HG03025 (cell line): Measurements from ENCODE around the gene GRIK3.
"Not testable (repeated sequence)": the region's sequence is repeated elsewhere in the genome, so short reads cannot be mapped to it uniquely, and the experiment has no call there.

Experiments
- ATAC-seq: cut with Tn5 transposase; IDR thresholded peaks from one replicate; pipeline ENCODE4 v1.9.1; 2021; ENCODE audit warnings: mild to moderate bottlenecking, moderate library complexity; ENCODE audit not compliant: unreplicated experiment, low FRiP score

The GRIK3 gene

DNA sequence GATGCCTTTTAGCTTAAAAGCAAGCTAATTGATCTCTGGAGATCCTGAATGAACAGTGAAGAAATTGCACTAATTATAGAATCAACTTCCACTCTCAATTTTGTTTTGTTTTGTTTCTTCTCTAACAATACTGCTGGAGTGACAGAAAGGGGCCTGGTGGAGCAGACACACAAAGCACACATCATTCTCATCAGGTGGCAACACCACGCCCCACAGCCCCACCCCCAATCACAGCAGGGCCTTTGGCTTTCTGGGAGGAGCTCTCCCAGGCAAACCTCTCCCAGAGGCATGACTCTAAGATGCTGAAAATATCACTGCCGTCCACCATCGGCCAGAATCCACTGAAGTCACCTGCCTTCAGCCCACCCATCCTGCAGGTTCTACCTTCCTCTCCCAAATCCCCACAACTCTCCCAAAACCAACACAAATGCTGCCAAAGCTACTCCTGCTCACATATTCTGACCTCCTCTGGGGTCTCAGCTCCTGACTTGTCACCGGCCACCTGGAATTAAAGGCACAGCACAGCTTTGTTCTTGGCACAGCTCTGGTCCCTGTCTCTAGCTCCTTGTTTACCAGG is 120.7 kb downstream of the GRIK3 start:
- no peak for ATAC-seq

DNA sequence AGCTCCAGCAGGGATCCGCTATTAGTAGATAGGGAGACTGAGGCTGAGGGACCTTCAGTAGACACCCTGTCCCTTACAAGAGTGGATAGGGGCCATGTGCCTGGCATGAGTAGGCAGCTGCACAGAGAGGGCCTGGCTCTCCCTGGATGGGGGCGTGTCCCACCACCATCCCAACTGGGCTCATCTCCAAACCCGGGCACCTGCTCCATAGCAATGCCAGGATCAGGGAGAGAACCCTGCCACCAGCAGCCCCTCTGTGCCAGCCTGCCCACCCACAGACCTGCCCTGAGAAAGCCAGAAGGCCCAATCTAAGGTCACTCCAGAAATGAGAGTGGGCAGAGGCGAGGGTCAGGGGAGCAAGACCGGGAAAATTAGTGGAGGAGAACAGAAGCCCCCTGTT is 121.3 kb downstream of the GRIK3 start:
- no peak for ATAC-seq

DNA sequence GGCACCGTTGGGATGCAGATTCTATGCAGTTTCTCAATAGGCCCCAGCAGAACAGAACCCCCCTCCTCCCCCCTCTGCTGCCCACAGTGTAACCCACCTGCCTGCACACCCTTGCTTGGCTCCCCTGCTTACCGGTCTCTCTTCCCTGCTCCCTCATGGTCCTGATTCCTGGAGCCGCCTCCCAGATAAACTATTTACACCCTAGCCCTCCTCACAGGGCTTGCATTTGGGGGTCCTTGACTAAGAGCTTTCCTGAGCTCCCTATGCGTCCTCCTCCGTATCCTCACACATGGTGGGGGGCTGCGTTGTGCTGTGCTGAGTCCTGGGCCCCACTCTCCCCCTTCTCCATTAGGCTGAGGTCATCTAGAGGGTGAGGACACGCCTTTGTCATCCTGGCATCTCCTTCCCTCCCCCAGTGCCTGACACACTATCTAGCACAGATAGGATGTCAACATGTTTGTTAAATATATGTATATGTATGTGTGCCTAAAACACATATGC is 121.9 kb downstream of the GRIK3 start:
- no peak for ATAC-seq

DNA sequence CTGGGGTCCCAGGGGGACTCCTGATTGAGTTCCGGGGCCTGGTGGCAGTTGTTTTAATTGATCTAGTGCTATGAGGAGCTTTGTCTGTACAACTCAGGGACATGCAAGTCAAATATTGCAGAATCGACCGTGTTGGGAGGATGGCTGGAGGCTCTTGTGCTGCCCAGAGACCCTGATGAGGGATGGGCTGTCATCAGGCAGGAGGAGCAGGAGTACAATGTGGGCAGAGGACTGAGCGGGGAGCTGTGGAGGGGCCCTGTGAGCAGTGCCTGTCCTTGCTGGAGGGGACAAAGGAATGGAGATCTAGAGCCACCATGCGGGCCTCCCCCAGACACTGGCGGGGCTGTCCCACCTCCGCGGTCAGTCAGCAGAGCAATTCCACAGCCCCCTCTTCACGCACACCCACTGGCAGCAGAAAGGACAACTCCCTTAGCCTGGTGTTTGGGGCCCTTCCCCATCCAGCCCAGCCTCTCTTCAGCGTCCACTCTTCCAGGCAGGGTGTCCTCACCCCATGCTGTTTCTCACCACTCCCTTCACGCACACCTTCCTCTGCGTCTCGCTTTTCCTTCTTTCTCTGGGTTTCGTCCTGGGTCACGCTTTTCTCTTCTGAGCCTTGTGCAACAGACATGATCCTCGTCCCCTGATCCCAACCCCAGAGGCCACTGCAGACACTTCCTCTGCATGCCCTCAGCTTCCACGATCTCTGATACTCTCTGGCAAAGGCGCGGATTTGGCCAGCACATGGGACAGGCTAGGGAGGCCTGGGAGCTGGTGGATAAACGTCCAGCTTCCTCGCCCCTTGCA is 122.6 kb downstream of the GRIK3 start:
- ATAC-seq, result no peak

DNA sequence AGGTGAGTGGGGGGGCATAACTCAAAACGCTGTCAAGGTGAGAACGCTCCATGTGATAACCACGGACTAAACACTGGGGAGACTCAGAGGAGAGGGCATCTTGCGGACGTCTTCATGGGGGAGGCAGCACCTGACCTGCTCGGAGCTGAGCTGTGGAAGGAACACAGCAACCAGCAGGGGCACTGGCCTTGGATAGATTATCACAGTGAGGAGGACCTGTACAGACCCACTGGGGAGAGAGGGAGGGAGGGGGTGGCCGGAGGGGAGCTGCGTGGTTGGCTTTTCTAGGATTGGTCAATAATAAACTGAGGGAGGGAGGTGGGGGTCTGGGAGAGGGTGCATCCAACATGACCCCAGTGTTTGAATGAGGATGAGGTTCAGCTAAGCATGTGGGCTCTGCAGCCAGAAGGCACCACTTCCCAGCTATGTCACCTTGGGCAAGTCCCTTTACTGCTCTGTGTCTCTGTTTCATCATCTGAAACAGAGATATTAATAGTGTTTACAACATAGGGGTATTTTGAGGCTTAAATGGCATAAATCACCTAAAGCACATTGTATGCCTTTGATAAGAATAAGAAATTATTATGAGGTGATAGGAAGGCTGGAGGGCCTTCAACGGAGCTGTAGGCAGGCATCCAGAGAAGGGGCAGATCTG is 123.3 kb downstream of the GRIK3 start:
- no peak for ATAC-seq

DNA sequence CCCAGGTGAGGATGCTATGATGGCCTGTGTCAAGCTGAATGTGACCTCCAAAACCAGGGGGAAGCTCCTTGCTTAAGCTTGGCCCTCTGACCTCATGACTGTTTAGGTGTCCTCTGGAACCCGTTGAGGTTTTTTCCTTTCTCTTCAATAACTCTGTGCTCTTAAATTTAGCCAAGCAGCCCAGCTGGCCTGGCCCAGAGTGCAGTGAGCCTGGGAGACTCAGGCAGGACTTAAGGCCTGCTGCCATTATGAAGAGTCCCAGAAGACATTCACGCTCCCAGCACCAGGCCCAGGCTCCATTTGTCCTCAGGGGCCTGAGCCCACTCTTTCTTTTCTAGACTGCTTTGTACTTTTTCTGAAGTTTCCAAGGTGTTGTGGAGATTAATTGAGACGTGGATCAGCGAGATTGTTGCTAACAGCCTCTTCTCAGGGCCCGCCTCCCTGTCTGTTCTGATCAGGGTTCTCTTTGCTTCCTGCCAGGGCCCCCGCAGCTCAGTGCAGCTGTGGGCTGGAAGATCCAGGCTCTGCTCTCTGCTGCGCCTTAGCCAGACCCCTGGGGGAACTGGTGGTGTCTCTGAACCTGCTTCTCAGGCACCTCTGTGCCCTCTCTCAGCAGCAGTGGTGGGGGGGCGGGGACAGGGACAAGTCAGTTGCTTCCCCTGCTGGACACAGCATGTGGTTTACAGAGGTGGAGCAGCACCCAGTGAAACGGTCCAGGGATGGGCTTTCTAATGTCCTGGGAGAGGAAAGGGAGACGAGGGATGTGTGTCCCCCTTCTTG is 124.2 kb downstream of the GRIK3 start:
- ATAC-seq, result no peak

DNA sequence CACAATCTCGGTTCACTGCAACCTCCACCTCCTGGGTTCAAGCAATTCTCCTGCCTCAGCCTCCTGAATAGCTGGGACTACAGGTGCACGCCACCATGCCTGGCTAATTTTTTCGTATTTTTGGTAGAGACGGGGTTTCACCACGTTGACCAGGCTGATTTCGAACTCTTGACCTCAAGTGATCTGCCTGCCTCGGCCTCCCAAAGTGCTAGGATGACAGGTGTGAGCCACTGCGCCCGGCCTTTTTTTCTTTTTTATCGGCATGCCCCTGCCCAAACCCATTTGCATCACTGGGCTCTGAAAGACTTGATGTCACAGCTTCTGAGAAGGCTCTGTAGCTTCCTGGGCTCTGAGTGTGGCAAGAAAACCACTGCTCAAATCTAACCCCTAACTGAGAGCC is 125.0 kb downstream of the GRIK3 start:
- not testable (repeated sequence) for ATAC-seq

DNA sequence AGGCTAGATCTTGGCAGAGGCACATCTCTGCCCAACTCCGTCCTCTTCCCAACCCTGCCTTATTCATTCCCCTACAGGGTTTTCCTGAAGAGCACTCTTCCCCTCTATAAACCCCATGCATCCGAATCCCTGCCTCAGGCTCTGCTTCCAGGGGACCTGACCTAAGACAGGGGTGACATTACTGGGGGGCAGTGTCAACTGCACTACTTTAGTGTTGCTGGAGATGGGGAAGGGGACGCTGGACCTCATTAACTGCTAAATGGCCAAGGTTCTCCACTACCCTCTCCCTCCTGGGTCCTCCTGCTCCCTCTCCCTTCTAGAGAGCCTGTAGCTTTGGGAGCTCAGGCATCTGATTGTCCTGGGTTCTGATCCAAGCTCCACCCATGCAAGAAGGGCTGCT is 126.2 kb downstream of the GRIK3 start:
- ATAC-seq, result no peak

DNA sequence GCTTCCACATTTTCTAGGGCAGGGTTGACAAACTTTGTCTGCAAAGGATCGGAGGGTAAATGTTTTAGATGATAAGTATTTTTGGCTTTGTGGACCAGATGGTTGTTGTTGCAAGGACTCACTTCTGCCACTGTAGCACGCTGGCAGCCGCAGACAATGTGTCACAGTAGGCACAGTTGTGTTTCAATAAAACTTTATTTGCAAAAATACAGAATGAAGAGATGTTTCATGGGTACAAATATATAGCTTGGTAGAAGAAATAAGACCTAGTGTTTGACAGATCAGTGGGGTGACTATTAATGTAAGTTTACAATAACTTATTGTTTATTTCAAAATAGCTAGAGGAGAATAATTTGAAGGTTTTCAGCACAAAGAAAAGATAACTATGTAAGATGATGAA is 127.8 kb downstream of the GRIK3 start:
- ATAC-seq, result no peak

DNA sequence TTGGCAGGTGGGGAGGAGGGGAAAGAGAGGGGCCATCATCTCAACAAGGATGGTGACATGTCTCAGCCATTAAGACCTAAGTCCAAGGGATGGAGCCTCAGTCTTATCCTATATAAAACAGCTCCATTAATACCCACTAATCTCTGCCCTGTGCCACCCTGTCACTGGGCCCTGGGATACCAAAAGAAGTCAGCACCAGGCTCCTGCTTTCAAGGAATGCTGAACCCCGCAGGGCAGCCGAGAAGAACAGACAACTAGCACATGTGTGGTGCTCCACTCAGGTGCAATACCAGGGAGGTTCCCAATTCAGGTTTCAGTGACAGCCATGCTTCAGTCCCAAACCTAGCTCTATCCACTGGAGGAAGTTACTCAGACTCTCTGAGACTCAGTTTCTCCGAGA is 128.4 kb downstream of the GRIK3 start:
- no peak for ATAC-seq

DNA sequence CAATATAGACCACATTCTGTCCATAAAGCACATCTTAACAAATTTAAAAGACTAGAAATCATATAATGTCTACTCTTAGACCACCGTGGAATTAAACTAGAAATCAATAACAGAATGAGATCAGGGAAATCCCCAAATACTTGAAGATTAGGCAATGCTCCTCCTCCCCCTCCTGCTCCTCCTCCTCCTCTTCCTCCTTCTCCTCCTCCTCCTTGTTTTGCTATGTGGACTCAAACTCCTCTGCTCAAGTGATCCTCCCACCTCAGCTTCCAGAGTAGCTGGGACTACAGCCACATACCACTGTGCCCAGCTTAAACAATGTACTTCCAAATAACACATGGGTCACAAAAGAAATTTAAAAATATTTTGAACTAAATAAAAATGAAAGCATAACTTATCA is 134.2 kb downstream of the GRIK3 start:
- ATAC-seq, result no peak

DNA sequence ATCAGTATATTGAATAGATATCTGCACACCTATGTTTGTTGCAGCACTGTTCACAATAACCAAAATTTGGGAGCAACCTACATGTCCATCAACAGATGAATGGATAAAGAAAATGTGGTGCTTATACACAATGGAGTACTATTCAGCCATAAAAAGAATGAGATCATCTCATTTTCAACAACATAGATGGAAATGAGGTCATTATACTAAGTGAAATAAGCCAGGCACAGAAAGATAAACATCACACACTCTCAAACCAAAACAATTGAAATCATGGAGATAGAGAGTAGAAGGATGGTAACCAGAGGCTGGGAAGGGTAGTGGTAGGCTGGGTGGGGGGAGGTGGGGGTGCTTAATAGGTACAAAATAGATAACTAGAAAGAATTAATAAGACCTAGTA is 136.5 kb downstream of the GRIK3 start:
- not testable (repeated sequence) for ATAC-seq

DNA sequence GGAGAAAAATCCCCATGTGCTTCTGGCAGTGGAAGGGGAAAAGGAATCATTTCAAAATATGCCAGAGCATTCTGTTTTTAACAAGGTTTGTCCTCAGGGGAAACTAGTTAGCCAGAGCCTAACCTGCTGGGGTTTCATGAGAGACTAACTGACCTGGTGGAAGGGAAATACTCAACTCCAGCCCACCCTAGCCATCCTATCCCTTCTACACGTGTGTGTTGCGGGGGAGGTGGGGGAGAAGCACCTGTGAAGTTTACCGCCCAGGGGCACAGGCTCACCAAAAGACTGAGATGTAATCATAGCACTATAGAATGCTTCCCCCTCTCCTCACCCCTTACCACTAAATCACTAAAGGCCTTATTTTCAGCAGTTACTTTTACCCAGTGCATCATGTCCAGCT is 139.5 kb downstream of the GRIK3 start:
- ATAC-seq, result no peak

DNA sequence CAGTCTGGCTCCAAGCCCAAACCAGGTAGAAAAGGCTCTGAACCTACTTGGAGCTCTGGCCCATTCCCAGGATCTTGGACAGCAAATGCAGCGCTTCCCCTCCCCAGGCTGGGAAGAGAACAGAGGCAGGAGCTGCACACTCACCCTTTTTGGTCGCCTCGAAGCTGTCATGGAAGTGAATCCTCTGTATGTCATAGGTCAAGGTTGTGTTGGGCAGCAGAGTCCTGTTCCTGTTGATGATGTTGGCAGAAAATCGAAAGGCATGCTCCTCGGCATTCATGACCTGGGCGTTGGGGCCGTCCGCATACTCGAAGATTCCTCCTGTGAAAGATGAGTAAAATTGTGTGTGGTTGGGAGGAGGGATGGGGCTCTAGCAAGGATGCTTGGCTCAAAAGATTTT is 143.5 kb downstream of the GRIK3 start:
- ATAC-seq, result no peak

DNA sequence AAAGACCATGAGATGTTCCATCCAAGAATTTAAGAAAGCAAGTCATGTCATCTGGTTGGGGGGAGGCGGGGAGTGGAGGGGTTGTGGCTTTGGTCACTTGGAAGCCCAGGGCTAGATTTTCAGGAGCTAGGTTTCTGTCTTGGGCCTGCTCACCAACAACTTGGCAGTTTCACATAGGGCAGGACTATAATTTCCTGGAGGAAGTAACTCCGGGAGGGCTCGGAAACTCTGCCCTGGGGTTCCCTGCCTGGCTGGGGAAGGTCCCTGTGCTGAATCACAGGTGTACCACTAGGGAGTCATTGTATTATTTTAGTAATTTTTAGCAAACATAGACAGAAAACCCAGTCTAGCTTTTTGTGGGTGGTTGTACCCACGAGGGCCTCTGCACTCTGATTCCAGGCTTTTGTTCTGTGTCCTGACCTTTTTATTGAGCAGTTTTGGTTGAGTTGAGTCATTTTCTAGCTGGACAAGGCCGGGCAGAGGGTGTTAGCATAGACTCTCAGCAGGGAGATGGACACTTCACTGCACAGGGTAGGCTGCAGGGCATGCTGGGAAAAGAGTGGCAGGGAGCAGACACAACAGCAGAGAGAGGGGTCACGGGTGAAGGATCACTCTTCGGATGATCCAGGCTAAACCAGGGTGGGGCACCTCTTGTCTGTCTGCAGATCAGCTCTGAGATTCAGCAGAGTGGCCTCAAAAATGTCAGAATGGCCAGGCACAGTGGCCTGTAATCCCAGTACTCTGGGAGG is 144.7 kb downstream of the GRIK3 start:
- no peak for ATAC-seq

DNA sequence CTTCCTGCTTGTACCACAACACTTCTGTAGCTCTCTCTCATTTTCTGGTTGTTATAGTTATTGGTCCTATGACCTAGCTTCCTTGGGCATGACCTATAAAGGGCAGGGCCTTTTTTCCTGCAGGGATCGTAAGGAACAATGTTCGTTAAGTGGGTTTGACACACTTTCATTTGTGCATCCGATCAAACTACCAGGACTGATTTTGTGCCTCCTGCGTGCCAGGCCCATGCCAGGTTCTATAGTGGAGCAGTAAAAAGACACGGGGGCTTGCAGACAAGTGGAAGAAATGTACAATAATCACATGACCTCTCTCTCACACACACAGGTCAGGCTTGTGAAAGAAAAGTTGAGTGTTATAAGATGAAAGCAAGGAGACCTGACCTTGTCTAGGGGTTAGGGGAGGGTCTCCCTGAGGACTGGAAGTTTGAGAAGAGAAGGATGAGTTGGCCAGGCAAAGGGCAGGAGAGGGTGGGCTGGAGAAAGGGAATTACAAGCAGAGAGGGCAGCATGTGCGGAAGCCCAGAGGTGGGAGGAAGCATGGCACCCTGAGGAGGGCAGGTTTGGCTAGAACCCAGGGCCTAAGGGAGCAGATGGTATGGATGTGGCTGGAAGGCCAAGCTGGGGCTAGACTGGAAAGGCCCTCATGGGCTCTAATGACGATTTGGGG is 145.4 kb downstream of the GRIK3 start:
- ATAC-seq, result no peak

DNA sequence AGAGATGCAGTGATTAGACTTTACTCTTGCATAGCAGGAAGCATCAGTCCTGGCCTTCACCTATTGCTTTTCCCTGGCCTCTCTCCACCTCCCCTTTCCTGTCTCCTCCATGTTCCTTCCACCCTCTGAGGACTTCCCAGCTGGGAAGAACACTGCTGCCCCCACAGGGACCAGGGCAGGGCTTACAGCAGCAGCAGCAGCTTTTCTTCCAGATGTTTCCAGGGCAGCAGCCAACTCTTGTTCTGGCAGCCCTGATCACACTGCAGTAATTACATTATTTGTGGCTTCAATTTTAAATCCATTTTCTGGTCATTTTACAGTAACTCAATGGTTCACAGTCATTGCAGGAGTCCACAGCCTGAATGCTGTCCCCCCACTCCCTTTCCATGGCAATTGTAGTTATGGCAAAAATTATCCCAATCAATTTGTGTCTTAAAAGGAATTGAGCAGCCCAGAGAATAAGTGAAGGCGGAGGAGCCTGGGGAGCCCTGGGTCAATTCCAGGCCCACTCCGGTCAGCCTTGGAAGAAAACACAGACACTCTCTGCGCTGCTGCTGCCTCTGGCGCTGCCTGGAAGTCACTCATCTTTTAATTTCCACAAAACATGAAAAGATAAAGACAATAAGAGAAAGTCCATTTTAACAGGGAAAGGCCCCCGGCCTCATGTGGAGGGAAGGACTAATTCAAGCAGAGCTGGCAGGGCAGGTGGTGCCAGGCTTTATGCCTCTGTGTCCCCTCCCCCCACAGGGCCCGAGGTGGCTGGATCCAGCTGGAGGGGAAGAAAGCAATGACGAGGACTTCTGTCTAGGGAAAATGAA is 148.6 kb downstream of the GRIK3 start:
- no peak for ATAC-seq

DNA sequence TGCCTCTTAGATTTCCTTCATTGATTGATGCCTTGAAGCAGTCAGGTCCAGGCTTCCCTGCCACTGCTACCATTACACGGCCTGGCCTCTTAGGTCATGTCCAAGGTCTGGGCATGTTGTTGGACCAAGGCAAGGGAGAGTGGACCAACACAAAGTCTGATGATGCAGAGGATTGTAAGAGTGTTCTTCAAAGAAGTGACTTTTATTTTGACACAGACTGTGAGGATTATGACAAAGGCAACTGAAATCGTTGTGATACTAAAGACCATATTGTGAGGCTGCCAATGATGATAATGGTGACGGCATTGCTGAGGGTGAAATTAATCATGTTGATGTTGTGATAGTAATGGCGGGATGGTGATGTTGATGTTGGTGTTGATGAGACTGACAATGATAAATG is 149.5 kb downstream of the GRIK3 start:
- ATAC-seq, result no peak
